Suprapubic skin (tissue), 4 donors: ENCODE results near the gene SDS. TPM values are rescaled to one million over a fixed set of nuclear protein-coding genes. Genes with fewer than 3 reads are reported as not detected.

Source experiments
- DNase-seq, 2 donors: peaks; one replicate each; pipeline ENCODE4 v3.0.0-alpha.2; 2019; ENCODE audit warnings: low spot score in 2 of 2
- H3K27ac ChIP-seq: fragments of 200-600 bp; sonication (generic); one replicate; pipeline ENCODE4 v1.5.1; 2019
- H3K27me3 ChIP-seq: fragments of 200-600 bp; sonication (generic); one replicate; pipeline ENCODE4 v1.5.1; 2019
- H3K36me3 ChIP-seq: fragments of 200-600 bp; sonication (generic); one replicate; pipeline ENCODE4 v1.5.1; 2019
- H3K4me1 ChIP-seq: fragments of 200-600 bp; sonication (generic); one replicate; pipeline ENCODE4 v1.5.1; 2019
- H3K4me3 ChIP-seq: fragments of 200-600 bp; sonication (generic); one replicate; pipeline ENCODE4 v1.5.1; 2019; ENCODE audit warnings: mild to moderate bottlenecking
- H3K9me3 ChIP-seq: fragments of 200-600 bp; sonication (generic); one replicate; pipeline ENCODE4 v1.5.1; 2019
- EP300 ChIP-seq: sonication (generic); formaldehyde crosslinking; IDR thresholded peaks from one replicate; pipeline ENCODE4 v1.6.1; 2017; ENCODE audit warnings: antibody characterized with exemption
- POLR2A ChIP-seq, 2 donors: fragments of 450-650 bp; IDR thresholded peaks; one replicate each; pipeline ENCODE4 v1.6.1; 2017; ENCODE audit warnings: antibody characterized with exemption in 2 of 2, mild to moderate bottlenecking in 2 of 2, moderate library complexity in 2 of 2
- POLR2AphosphoS5 ChIP-seq, 3 donors: sonication (generic); formaldehyde crosslinking; IDR thresholded peaks; one replicate each; pipeline ENCODE4 v1.6.1; 2017; ENCODE audit warnings: antibody characterized with exemption in 3 of 3
- WGBS: methylation state at CpG from one replicate; pipeline ENCODE4 v1.1.5; 2018; 5-methylcytosine and 5-hydroxymethylcytosine counted together
- total RNA-seq, 4 donors: library from RNA; depleted of rRNA; stranded (reverse); fragments of >200 nt; gene quantifications; one replicate each; pipeline ENCODE4 v1.1.0, GENCODE V29; 2016
- TF ChIP-seq, protein P1 (sequence below), 2 donors: fragments of 200-600 bp in 1 of 2; fragments of 450-650 bp in 1 of 2; sonication (generic) in 1 of 2; IDR thresholded peaks; one replicate each; pipeline ENCODE4 v1.5.1; 2016 to 2019; ENCODE audit warnings: antibody characterized with exemption in 2 of 2, mild to moderate bottlenecking in 1 of 2, moderate library complexity in 1 of 2

Gene SDS
- total RNA-seq, 4 donors from 2014 or later, result 2.7 TPM; not detected in 3

DNA sequence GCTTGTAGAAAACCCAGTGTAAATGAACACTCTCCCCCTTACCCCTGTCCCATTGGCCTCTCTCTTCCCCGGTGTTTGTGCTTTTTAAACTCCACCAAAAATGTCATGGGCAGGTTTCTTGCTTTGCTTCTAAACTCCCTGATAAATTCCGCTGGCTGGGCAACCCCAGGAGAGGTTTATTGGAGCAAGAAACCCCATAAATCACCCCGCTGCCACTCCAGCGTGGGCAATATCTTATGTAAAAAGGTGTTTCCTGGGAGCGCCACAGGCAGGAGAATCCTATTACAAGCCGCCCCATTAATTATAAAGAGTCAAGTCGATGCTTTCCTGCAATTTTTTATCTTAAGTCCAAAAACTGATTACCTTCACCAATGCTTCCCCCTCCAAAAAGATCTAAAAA lies 45.2 kb upstream of the SDS start:
- WGBS, result 31% methylated on average over 7 of the region's 7 CpGs
- H3K27me3 ChIP-seq, result peaks cover 44% of the 10 kb centered on the region
- no peaks in the 10 kb centered on the region for H3K9me3 ChIP-seq
- no peak overlapping the region for H3K4me3 ChIP-seq
- no peak for DNase-seq
- TF ChIP-seq EP300 (no peak), POLR2A (IDR thresholded peaks at IDR 0.05) (no peak), POLR2AphosphoS5 (IDR thresholded peaks at IDR 0.05) (no peak)
- TF ChIP-seq, protein P1, sequence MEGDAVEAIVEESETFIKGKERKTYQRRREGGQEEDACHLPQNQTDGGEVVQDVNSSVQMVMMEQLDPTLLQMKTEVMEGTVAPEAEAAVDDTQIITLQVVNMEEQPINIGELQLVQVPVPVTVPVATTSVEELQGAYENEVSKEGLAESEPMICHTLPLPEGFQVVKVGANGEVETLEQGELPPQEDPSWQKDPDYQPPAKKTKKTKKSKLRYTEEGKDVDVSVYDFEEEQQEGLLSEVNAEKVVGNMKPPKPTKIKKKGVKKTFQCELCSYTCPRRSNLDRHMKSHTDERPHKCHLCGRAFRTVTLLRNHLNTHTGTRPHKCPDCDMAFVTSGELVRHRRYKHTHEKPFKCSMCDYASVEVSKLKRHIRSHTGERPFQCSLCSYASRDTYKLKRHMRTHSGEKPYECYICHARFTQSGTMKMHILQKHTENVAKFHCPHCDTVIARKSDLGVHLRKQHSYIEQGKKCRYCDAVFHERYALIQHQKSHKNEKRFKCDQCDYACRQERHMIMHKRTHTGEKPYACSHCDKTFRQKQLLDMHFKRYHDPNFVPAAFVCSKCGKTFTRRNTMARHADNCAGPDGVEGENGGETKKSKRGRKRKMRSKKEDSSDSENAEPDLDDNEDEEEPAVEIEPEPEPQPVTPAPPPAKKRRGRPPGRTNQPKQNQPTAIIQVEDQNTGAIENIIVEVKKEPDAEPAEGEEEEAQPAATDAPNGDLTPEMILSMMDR (IDR thresholded peaks at IDR 0.05), result no peak
- H3K36me3 ChIP-seq, result no peaks in the 10 kb centered on the region
- H3K4me1 ChIP-seq, result no peaks in the 10 kb centered on the region
- H3K27ac ChIP-seq, result no peak overlapping the region

DNA sequence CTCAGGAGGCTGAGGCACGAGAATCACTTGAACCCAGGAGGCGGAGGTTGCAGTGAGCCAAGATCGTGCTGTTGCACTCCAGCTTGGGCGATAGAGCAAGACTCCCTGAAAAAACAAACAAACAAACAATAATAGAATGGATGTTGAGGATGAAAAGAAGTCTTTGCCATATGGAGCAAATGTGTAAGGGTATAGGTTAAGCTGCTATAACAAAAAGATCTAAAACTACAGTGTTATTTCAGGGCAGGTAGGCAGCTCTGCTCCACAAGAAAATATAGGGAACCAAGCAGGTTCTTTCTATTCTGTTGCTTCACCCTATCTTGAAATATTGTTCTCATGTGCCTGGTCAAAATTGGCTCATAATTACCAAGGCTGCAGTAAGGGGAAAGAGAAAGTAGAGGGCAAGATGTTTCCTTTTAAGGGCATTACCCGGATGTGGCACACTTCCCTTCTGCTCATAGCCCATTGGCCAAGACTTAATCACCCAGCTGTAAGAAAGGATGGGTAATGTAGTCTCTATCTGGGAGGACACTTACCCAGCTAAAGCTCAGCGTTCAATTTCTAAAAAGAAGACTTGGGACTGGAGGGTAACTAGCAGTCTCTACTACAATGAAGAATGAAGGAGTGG lies 42.0 kb upstream of the SDS start:
- Histone ChIP-seq H3K27ac (no peak overlapping the region), H3K4me1 (no peaks in the 10 kb centered on the region), H3K9me3 (no peaks in the 10 kb centered on the region), H3K27me3 (peaks cover 66% of the 10 kb centered on the region), H3K36me3 (no peaks in the 10 kb centered on the region), H3K4me3 (no peak overlapping the region)
- whole genome bisulfite sequencing, result 84% methylated on average over 6 of the region's 6 CpGs
- DNase-seq, result no peak
- TF ChIP-seq POLR2A (IDR thresholded peaks at IDR 0.05), result no peak
- no peak for TF ChIP-seq EP300
- TF ChIP-seq, protein P1 (IDR thresholded peaks at IDR 0.05), result no peak
- TF ChIP-seq POLR2AphosphoS5 (IDR thresholded peaks at IDR 0.05), result no peak

DNA sequence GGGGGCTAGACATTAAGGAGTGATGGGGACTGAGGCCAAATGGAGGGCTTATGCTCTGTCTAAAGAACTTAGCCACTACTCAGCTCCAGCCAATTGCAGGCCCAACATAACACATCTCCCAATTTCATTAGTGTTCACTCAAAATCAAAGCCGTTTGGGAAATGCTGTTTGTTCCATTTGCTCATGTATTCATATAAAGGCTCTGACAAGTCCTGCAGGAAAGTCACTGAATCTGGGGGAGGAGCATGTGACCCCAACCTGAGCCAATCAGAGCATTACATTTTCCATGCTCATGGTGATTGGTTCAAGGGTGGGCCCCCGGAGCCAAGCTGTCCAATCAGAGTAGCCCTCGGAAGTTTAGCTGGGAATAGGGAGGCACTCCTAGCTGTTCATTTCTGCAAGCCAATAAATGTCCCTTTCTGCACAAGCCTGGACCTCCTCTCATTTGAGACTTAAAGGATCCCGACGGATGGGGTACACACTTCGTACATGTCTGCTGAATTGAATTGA lies 39.4 kb upstream of the SDS start:
- Histone ChIP-seq H3K36me3 (no peaks in the 10 kb centered on the region), H3K27ac (no peak overlapping the region), H3K9me3 (no peaks in the 10 kb centered on the region), H3K27me3 (peaks cover 67% of the 10 kb centered on the region), H3K4me3 (no peak overlapping the region), H3K4me1 (no peaks in the 10 kb centered on the region)
- no peak for DNase-seq
- TF ChIP-seq EP300, result no peak
- TF ChIP-seq, protein P1 (IDR thresholded peaks at IDR 0.05), result no peak
- WGBS, result 82% methylated on average over 6 of the region's 6 CpGs

DNA sequence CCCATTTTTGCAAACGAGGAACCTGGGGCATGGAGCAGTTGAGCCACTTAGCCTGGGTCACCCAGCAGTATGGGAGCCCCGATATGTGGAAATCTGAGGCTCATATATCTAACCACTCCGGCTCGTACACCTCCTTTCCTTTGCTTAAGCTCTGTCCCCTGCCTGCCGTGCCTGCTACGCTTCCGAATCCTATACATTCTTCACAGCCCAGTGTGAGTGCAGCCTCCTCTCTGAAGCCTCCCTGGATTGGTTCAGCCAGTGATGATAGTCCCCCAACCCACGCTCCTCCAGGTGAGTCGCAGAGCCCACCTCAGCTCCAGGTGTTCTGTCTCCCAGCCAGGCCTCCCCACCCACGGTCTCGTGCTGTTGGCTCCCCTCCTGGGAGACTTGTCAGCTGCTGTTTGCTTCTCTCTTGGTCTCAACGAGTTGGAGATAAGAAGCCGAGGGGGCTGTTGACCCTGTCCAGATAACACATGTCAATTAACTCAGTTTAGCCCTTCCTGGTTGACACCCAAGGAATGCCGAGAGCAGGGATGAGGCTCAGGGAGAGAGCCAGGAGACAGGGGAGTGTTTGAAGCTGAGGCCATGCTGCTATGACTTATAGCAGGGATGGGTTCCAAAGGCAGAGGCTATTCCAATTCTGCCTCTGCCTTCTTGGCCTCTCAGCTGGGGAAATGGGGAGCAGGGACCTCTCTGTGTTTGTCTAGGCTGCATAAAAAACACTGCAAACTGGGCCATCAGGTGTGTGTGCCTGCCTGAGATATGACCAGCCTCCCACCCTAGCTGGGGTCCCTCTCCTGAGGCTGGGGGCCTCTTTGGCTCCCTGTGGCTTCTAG lies 37.5 kb upstream of the SDS start:
- no peak for TF ChIP-seq POLR2AphosphoS5 (IDR thresholded peaks at IDR 0.05)
- no peak for TF ChIP-seq POLR2A (IDR thresholded peaks at IDR 0.05)
- TF ChIP-seq, protein P1 (IDR thresholded peaks at IDR 0.05), result no peak
- peaks cover 57% of the 10 kb centered on the region for H3K27me3 ChIP-seq
- WGBS, result 63% methylated on average over 14 of the region's 14 CpGs
- H3K27ac ChIP-seq, result no peak overlapping the region
- H3K36me3 ChIP-seq, result no peaks in the 10 kb centered on the region
- no peak for DNase-seq
- no peak overlapping the region for H3K4me3 ChIP-seq
- no peaks in the 10 kb centered on the region for H3K9me3 ChIP-seq
- no peaks in the 10 kb centered on the region for H3K4me1 ChIP-seq

DNA sequence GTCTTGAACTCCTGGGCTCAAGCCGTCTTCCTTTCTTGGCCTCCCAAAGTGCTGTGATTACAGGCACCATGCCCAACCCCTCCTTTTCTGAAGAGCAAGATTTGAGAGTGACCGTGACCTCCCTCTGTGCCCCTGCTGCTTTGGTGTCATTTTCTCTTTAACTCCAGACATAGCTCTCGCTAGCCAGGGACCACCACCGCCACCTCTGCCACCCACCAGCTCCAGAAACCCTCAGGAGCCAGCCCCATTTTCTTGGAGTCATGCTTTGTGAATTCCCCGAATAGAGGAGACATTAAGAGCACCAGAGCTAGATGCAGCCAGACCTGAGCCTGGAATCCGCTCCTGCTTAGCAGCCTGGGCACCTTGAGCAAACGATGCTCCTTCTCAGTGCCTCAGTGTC lies 36.6 kb upstream of the SDS start:
- WGBS, result 74% methylated on average over 7 of the region's 7 CpGs
- Histone ChIP-seq H3K9me3 (no peaks in the 10 kb centered on the region), H3K27ac (no peak overlapping the region), H3K4me1 (no peaks in the 10 kb centered on the region), H3K4me3 (no peak overlapping the region), H3K36me3 (no peaks in the 10 kb centered on the region), H3K27me3 (peaks cover 51% of the 10 kb centered on the region)
- TF ChIP-seq POLR2AphosphoS5 (IDR thresholded peaks at IDR 0.05), result no peak
- TF ChIP-seq POLR2A (IDR thresholded peaks at IDR 0.05), result no peak
- TF ChIP-seq, protein P1 (IDR thresholded peaks at IDR 0.05), result no peak
- no peak for TF ChIP-seq EP300
- DNase-seq, result no peak
